HG03039 (cell line): ENCODE measurements around the gene PARK7.
"Not testable (repeated sequence)": the region's sequence is repeated elsewhere in the genome, so short reads cannot be mapped to it uniquely, and the experiment has no call there.

ENCODE experiments used
- ATAC-seq: cut with Tn5 transposase; IDR thresholded peaks from one replicate; pipeline ENCODE4 v1.9.1; 2021; ENCODE audit warnings: mild to moderate bottlenecking, moderate library complexity; ENCODE audit not compliant: unreplicated experiment

PARK7 gene

DNA sequence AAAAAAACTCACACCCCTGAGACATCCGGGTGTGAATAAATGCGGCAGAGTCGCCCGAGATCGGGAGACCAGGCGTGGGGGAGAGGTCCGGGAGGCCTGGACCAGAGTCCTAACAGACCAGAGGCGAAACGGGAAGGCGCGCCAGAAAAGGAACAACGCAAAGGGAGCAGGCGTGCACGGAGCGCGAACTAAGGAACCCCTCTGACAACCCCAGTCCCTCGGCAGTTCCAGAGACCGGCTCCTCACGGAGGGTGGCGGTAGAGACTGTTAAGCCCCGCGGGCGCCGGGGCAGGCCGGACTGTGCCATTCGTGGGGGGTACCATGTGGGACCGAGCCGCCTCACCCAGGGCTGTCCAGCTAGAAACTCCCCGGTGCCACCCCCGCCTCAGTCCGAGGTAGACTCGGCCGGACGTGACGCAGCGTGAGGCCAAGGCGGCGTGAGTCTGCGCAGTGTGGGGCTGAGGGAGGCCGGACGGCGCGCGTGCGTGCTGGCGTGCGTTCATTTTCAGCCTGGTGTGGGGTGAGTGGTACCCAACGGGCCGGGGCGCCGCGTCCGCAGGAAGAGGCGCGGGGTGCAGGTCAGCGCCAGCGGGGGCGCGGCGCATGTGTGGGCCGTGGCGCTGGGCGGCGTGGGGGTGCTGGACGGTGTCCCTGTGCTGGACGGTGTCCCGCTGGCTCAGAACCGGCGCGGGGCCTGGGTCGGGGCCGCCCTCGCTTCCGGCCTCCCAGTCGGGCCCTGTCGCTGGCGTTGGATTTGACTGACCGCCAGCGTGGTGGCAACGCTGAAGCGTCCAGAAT, at the start of gene PARK7:
PARK7 (plus strand) TSS at position 496 of the 798 bp plus-strand sequence. CDS start 1,075 bp downstream, outside the sequence.
- ATAC-seq, result peak; percentile 91

DNA sequence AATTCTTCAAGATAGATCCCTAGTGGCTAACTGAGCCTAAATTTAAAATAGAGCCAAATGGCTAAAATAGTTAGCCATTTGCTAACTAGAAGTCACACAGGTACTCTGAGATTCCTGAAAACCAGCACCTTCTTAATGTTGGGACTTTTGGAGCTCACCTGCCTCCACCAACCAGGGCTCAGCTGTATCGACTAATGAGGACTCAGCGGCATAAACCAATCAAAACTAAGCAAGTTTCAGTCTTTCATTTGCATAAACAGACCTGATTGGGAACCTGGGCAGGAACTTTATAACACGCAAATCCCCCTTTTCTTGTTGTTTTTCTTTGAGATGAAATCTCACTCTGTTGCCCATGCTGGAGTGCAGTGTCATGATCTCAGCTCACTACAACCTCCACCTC, 49.4 kb upstream of the PARK7 start:
- ATAC-seq, result no peak

DNA sequence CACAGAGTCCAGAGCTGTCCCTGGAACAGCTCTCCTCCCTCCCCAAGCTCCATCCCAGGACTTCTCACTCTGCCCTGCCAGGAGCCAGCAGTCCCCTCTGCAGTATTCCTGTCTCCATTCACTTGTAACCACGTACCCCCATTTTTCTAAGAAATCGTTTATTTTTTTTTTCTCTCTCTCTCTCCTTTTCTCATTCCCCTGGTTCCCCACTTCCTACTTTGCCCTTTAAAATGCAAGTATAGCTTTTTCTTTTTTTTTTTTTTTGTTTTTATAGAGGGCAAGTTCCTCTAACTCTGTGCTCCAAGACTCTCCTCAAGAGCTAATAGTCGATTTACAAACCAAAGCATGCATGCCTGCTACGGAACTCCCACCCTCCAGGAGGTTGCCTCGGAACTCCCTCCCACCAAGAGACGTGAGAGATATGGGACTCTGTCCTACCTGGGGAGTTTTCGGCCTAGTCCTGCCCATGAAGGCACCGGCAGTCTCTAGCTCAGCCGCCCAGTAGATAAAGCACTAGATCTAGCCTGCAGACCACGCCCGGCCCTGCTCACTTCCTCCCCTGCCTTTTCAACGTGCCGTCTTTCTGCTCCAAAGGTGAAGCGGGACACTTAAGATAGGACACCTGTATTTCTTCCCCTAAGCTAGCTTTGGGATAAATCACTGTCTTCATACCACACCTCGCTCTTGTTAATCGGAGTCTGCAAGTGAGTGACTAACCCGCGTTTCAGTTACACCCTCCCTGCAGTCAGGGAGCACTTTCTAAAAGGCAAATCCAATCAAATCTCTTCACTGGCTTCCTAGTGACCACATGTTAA, 48.6 kb upstream of the PARK7 start:
- no peak for ATAC-seq

DNA sequence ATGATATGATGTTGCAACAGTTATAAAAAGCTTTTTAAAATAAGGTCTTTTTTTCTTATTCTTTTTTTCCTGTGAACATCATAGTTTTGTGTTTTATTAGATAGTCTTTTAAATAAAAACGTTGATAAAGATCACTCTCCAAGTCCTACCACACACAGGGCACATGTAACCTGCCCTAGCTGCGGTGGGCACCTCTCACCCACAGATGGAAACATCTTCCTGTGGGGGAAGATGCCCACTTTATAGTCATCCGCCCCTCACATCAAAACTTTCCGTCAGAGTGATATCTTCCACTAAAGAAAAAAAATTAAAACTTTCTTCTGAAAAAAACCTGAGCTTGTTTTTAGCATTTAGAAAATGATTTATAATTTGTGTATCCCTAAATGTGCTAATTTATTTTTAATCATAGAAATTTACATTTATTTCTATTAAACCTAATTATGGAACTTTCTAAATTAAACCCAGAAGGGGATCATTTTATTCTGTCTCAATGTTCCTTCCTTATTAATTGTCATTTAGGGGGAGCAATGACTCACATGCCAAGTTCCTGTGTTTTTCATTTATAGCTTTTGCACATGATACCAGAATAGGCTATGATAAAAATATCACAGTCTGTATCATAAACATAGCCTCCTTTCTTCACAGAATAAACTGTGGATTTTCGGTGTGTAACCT, 45.5 kb upstream of the PARK7 start:
- ATAC-seq, result no peak

DNA sequence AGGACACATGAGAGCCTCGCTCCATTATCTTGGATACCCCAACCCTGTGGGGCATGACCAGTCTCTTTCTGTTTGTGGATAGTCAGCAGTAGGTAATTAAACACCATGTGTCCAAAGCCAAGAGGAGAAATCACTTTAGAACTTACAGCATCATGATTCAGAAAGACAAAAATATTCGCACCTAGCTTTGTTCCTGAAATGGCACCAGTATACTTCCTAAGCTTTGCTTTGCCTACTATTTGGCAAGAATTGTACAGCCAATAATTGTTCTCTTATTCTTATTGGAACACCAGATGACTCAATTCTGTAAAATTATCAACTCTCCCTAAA, 45.0 kb upstream of the PARK7 start:
- no peak for ATAC-seq

DNA sequence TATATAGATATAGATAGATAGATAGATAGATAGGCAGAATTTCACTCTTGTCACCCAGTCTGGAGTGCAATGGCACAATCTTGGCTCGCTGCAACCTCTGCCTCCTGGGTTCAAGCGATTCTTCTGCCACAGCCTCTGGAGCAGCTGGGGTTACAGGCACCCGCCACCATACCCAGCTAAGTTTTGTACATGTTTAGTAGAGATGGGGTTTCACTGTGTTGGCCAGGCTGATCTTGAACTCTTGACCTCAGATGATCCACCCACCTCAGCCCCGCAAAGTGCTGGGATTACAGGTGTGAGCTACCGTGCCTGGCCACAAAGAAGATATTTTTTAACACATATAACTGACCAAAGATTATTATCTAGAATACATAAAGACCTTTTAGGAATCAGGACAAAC, 43.5 kb upstream of the PARK7 start:
- not testable (repeated sequence) for ATAC-seq

DNA sequence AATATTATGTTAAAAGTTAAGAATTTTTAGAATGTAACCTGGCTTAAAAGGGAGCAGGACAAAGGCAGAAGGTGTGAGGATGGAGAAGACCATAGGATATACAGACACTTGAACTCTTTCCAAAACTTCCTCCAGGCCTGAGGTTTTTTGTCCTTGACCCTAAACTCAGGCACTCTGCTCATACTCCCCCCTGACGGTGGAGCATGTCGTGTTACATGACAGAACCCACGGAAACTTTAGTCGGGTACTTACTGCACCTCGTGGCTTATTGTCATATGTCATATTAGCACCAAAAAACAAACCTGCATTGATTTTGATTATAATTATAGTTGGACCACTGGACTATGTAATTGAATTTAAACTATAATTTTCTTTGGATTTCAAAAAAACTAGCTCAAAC, 41.6 kb upstream of the PARK7 start:
- ATAC-seq, result no peak

DNA sequence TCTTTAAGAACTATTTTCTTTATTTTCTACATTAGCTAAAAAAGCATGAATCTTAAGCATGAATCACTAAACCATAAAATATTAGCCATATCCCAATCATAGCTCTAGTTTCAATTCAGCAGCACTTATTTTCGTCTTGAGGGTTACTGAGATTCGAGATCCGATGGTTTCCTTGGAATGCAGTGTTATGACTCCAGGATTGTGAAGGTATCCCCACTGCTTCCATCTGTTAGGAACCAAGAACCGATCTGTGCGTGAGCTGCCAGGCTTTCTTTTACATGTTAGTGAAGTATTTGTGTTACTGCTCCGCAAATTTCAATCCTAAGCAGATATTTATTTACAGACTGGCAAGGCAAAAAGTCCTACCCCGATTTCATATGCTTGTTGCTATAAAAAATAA, 39.7 kb upstream of the PARK7 start:
- no peak for ATAC-seq

DNA sequence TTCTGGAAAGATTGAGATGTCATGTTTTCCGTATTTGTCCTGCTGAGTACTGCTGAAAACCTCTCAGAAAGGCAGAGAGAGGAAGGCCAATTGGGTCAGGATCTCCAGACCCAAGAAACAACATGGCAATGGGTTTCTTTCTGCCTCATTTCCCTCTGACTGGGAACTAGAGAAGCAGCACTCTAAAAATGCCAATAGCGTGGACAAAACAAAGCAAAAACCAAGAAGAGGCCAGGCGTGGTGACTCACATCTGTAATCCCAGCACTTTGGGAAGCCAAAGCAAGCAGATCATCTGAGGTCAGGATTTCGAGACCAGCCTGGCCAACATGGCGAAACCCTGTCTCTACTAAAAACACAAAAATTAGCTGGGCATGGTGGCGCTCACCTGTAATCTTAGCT, 39.2 kb upstream of the PARK7 start:
- no peak for ATAC-seq

DNA sequence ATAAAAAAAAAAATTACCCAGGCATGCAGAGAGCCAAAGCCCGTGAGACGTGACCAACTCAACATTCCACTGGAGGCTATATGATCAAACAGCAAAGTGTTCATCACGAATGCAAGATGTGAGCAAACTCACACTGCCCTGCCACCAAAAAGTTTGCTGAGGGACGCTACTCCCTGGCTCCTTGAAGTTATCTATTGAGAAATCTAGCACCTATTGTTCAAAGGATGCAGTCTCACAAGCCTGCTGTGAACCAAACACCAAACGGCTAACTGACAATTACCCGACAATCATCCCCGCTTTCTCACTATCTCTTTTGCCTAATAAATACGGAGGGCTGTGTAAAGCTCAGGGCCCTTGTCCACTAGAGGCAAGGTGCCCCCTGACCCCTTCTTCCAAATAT, 34.5 kb upstream of the PARK7 start:
- ATAC-seq, result not testable (repeated sequence)

DNA sequence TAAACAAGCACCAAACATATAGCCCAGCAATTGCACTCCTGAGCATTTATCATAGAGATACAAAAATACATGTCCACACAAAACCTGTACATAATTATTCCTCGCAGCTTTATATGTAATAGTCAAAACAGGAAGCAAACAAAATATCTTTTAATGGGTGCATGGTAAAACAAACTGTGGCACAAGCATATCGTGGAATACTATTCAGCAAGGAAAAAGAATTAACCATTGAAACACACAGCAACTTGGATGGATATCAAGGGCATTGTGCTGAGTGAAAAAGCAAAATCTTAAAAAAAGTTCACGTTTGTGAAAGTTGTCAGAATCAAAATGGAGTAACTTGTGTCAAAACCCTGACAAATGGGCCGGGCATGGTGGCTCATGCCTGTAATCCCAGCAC, 33.3 kb upstream of the PARK7 start:
- no peak for ATAC-seq

DNA sequence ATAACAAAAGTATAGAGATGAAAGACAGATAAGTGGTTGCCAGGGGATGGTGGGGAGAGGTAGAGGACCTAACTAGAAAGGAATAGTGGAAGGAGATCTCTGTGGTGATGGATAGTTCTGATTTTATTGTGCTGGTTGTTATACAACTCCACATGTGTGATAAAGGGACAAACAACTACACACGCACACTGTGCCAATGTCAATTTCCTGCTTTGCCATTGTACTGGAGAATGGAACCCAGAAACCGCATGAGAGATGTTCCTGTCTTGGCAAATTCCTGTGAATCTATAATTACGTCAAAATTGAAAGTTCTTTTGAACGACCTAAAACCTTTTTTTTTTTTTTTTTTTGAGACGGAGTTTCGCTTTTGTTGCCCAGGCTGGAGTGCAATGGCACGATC, 31.9 kb upstream of the PARK7 start:
- ATAC-seq, result no peak

DNA sequence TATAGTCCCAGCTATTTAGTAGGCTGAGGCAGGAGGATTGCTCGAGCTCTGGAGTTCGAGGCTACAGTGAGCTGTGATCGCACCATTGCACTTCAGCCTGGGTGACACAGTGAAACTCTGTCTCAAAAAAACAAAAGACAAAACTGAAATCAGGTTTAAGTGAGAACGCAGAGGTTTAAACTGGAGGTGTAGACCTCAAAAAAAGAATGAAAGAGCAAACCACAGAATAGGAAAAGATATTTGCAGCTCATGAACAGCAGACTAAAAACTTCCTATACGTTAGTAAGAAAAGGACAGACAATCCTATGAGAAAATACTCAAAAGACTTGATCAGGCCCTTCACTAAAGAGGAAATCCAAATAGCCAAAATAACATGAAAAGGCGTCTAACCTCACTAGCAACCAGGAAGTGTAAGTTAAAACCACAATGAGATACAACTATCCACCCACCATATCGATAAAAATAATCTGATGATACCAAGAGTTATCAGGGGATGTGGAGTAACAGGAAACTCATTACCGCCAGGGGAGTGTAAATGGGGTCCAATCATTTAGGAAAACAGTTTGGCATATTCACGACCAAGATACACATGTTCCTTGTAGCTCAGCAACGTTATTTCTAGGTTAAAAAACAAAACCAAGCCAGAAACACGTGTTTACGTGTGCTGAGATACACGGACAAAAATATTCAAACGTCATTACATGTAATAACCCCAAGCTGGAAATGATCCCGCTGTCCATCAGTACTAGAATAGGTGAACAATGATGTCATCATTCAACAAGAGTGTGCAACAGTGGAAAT, 30.7 kb upstream of the PARK7 start:
- no peak for ATAC-seq

DNA sequence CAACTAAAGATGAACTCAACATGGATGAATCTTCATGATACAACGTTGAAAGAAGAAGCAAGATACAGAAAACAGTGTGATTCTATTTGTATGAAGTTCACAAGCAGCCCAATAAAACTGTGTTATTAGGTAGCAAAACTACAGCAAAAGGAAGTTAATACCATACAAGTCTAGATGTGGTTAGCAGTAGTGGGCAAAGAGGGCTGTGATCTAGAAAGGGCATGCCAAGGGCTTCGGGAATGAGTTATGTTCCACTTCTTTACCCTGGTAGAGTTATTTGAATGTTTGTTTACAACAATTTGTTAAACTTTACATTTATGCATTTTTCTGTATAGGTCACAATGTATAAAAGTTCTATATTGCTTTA, 30.1 kb upstream of the PARK7 start:
- ATAC-seq, result no peak

DNA sequence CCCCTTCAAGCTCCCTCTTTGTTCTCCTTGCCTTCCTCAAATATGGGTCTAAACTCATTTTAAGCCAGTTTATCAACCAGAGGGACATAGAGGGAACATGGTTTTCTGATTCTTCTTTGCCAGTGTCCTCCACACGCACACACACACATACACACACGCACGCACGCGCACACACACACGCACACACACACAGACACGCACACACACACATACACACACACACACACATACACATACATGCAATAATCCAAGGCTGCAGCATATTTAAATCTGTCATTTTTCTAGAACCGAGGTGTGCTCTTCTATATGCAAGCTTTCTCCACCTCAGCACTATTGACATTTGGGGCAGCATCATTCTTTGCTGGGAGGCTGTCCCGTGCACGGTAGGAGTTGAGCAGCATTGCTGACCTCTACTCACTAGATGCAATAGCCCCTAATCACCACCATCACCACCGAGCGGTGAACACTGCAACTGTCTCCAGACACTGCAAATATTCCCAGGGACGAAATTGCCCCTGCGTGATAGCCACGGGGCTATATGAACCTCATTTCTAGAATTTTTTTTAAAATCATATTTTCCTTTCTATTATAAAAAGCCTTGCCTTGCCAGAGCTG, 28.9 kb upstream of the PARK7 start:
- no peak for ATAC-seq

DNA sequence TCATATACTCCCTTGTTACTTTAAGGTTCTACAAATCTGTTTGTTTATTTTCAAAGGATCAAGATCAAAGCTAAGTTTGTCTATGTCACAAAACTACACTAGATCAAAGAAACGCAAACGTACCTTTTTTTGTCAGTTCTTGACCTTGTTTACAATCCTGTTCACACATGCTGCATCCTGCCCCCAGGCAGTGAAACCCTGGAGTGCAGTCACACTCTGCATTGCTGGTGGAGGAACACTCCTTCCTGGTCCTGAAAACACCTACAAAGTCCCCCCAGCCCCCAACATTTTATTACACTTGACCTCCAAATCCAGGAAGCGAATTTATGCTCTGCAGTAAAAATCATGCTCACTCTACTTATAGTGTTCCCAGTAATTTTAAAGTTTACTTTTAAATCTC, 23.4 kb upstream of the PARK7 start:
- ATAC-seq, result no peak

DNA sequence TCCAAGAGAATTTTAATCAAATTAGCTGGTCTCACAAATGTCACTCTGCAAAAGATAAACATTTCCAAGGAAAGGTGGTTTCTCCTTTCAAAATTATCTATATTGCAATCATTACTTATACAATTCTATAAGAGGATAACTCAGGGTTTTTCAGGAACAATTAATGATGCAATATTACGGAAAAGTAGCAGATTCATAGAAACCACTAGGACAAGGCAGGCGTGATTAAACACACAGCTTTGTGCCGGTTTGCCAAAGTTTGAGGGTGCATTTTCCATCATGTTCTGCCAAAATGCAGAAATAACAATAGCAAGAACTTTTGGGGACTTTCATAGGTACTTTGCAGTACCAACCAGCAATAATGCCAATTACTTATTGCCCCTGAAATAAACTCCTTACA, 21.5 kb upstream of the PARK7 start:
- no peak for ATAC-seq

DNA sequence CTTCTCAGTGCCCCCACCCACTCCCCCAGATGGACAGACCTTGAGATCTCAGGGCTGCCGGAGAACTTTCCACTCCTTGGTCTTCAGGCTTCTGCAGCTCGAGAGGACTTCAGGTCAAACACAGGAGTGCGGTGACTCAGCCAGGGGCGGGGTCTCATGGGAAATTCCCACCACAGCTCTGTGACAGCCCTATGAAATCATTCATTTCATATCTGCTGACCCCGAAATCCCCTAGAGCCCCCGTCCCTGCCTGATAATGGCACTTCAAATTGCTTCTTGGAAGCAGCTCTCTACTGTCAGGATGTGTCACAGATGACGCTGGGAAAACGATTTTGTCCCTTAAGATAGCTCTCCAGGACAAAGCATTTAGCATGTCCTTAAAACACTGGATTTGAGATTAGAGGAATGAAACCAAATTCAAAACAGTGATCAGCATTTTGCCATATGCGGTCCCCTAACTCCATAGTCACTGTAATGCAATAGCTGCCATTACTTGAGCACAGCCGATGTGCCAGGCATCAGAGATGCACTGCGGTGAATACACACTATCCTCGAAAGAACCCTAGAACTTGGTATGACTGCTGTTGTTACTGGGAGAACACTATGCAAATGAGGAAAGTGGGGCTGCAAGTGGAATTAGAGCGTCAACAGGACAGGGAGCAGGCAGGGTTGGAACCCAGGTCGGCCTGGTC, 20.6 kb upstream of the PARK7 start, which contains the start of gene TNFRSF9:
TNFRSF9 (minus strand) TSS at position 95 of the 692 bp plus-strand sequence. CDS start 845 bp downstream, outside the sequence.
- no peak for ATAC-seq

DNA sequence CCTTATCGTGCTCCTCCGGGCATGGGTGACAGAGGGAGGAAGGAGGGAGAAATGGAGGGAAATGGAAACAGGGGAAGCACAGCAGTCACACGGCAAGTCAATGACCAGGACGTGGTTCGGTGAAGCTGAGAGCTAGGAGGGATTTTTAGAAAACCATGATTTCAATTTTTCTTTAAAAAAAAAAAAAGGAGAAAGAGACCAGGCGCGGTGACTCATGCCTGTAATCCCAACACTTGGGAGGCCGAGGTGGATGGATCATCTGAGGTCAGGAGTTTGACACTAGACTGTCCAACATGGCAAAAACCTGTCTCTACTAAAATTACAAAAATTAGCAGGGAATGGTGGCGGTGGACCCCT, 20.1 kb upstream of the PARK7 start:
- ATAC-seq, result no peak
